Measurements from ENCODE around the gene DNAH6. TPM values are rescaled to one million over a fixed set of nuclear protein-coding genes. Genes with fewer than 3 reads are reported as not detected.
"Not testable (repeated sequence)": the region's sequence is repeated elsewhere in the genome, so short reads cannot be mapped to it uniquely, and the experiment has no call there.

Gene DNAH6
- total RNA-seq, 3 donors from 2014 or later: 2.3 to 4.1 (median 3.0) TPM

- TF ChIP-seq POLR2AphosphoS5 (IDR thresholded peaks at IDR 0.05) (no peak), POLR2A (IDR thresholded peaks at IDR 0.05) (no peak), CTCF (IDR thresholded peaks at IDR 0.05) (no peak)
- Histone ChIP-seq H3K36me3 (no peaks in the 10 kb centered on the region), H3K9me3 (peaks cover 0 to 8% of the 10 kb centered on the region in 2 donors), H3K4me1 (no peaks in the 10 kb centered on the region), H3K4me3 (no peak overlapping the region), H3K27ac (no peak overlapping the region), H3K27me3 (no peaks in the 10 kb centered on the region)
- no peak for DNase-seq (ENCODE audit: low spot score in 2 of 2)
- intact Hi-C loops (cut with DNase I; ENCODE audit: low total_unique reads): no loop called here
These were observed 241.3 kb downstream of the DNAH6 start for GRCh38 chr2:84757648-84758047.

DNA sequence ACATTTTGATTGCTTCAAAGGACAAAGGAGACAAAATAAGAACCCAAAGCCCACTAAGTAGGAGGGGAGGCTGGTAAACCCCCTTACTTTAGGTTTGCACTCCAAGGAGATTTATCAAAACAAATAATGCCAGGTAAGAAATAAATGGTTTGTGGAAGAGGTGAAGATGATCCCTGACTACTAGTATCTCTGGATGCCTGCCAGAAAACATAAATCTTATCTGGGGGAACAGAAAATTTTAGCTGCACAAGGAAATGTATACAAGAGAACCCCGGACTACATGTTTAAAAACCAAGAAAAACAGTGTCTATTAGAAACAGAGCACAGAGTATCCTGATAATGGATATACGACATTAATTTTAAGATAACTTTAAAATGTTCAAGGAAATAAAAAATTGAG, 250.5 kb downstream of the DNAH6 start:
- intact Hi-C loops (cut with DNase I; ENCODE audit: low total_unique reads): no loop called here
- peaks cover 11 to 14% of the 10 kb centered on the region in 2 donors for H3K9me3 ChIP-seq
- no peaks in the 10 kb centered on the region for H3K4me1 ChIP-seq
- no peak for DNase-seq (ENCODE audit: low spot score in 2 of 2)
- H3K27me3 ChIP-seq: no peaks in the 10 kb centered on the region
- no peak overlapping the region for H3K27ac ChIP-seq
- H3K4me3 ChIP-seq: no peak overlapping the region
- H3K36me3 ChIP-seq: peaks cover 4% of the 10 kb centered on the region
- TF ChIP-seq POLR2A (IDR thresholded peaks at IDR 0.05) (no peak), POLR2AphosphoS5 (IDR thresholded peaks at IDR 0.05) (no peak), CTCF (IDR thresholded peaks at IDR 0.05) (no peak)

- no peak for DNase-seq (ENCODE audit: low spot score in 2 of 2)
- no peak overlapping the region for H3K4me3 ChIP-seq
- H3K27ac ChIP-seq: no peak overlapping the region
- H3K36me3 ChIP-seq: peaks cover 6% of the 10 kb centered on the region
- peaks cover 11 to 33% of the 10 kb centered on the region in 2 donors for H3K9me3 ChIP-seq
- intact Hi-C loops (cut with DNase I; ENCODE audit: low total_unique reads): no loop called here
- TF ChIP-seq POLR2A (IDR thresholded peaks at IDR 0.05) (no peak), POLR2AphosphoS5 (IDR thresholded peaks at IDR 0.05) (no peak), CTCF (IDR thresholded peaks at IDR 0.05) (no peak)
- H3K27me3 ChIP-seq: no peaks in the 10 kb centered on the region
- no peaks in the 10 kb centered on the region for H3K4me1 ChIP-seq
These were observed 252.5 kb downstream of the DNAH6 start for GRCh38 chr2:84768840-84769239.

DNA sequence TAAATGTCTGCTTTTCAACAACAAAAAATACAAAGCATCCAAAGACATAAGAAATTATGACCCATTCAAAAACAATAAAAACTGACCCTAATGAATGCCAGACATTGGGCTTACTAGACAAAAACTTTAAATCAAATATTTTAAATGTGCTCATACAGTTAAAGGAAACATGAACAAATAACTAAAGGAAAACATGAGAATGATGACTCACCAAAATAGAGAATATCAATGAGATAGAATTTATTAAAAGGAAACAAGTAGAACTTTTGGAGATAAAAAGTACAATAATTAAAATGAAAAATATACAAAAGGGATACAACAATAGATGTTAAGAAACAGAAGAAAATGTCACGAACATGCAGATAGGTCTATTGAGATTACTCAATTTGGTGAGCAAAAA, 254.0 kb downstream of the DNAH6 start:
- Histone ChIP-seq H3K9me3 (peaks cover 11 to 43% of the 10 kb centered on the region in 2 donors), H3K4me1 (no peaks in the 10 kb centered on the region), H3K4me3 (no peak overlapping the region), H3K27ac (no peak overlapping the region), H3K27me3 (no peaks in the 10 kb centered on the region), H3K36me3 (peaks cover 6% of the 10 kb centered on the region)
- TF ChIP-seq POLR2AphosphoS5 (IDR thresholded peaks at IDR 0.05): no peak
- no peak for TF ChIP-seq POLR2A (IDR thresholded peaks at IDR 0.05)
- no peak for TF ChIP-seq CTCF (IDR thresholded peaks at IDR 0.05)
- intact Hi-C loops (cut with DNase I; ENCODE audit: low total_unique reads): no loop called here
- DNase-seq (ENCODE audit: low spot score in 2 of 2): no peak

DNA sequence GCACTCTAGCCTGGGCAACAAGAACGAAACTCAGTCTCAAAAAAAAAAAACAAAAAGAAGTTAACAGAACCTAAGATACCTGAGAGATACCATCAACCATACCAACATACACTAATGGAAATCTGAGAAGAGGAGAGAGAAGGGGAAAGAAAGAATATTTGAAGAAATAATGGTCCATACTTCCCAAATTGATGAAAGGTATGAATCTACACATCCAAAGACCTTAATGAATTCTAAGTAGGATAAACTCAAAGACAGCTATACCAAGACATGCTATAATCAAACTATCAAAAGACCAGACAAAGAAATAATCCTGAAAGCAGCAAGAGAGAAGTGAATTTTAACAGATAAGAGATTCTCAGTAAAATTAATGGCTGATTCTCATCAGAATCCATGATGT, 255.0 kb downstream of the DNAH6 start:
- TF ChIP-seq POLR2A (IDR thresholded peaks at IDR 0.05) (no peak), CTCF (IDR thresholded peaks at IDR 0.05) (no peak)
- intact Hi-C loops (cut with DNase I; ENCODE audit: low total_unique reads): no loop called here
- no peak overlapping the region for H3K27ac ChIP-seq
- H3K4me3 ChIP-seq: no peak overlapping the region
- DNase-seq (ENCODE audit: low spot score in 2 of 2): no peak
- H3K4me1 ChIP-seq: no peaks in the 10 kb centered on the region
- H3K36me3 ChIP-seq: peaks cover 6% of the 10 kb centered on the region
- peaks cover 11 to 43% of the 10 kb centered on the region in 2 donors for H3K9me3 ChIP-seq
- H3K27me3 ChIP-seq: no peaks in the 10 kb centered on the region

- DNase-seq (ENCODE audit: low spot score in 2 of 2); intact Hi-C loops (cut with DNase I; ENCODE audit: low total_unique reads); H3K4me1 ChIP-seq; H3K36me3 ChIP-seq; H3K27me3 ChIP-seq; H3K4me3 ChIP-seq; H3K27ac ChIP-seq: not testable (repeated sequence)
- H3K9me3 ChIP-seq: peaks cover 11 to 43% of the 10 kb centered on the region in 2 donors
These were observed 257.3 kb downstream of the DNAH6 start for GRCh38 chr2:84773562-84773961.
